HUES6 (cell line): ENCODE results near the gene CCL2.
A peak's percentile ranks its signal among the peaks of the same experiment; 100 is the strongest.
"Not testable (repeated sequence)": the region's sequence is repeated elsewhere in the genome, so short reads cannot be mapped to it uniquely, and the experiment has no call there.

ENCODE experiments used
- H3K27ac ChIP-seq: 2 replicates; pipeline ENCODE4 v1.7.0; 2013; ENCODE audit warnings: low read depth, mild to moderate bottlenecking, low read length, inconsistent platforms
- H3K27me3 ChIP-seq: 2 replicates; pipeline ENCODE4 v1.6.1; 2013; ENCODE audit warnings: low read length; ENCODE audit not compliant: control insufficient read depth, insufficient read depth
- H3K36me3 ChIP-seq: 2 replicates; pipeline ENCODE4 v1.6.1; 2013; ENCODE audit warnings: low read length; ENCODE audit not compliant: control insufficient read depth, insufficient read depth
- H3K4me1 ChIP-seq: 2 replicates; pipeline ENCODE4 v1.6.1; 2013; ENCODE audit warnings: low read length; ENCODE audit not compliant: control insufficient read depth, insufficient read depth
- H3K4me3 ChIP-seq: 2 replicates; pipeline ENCODE4 v1.5.1; 2013; ENCODE audit warnings: low read depth, low read length
- H3K9ac ChIP-seq: one replicate; pipeline ENCODE4 v1.6.1; 2013; ENCODE audit warnings: mild to moderate bottlenecking, low read length
- H3K9me3 ChIP-seq: 2 replicates; pipeline ENCODE4 v1.6.1; 2013; ENCODE audit warnings: low read depth, low read length; ENCODE audit not compliant: control insufficient read depth, insufficient read depth

CCL2 gene

DNA sequence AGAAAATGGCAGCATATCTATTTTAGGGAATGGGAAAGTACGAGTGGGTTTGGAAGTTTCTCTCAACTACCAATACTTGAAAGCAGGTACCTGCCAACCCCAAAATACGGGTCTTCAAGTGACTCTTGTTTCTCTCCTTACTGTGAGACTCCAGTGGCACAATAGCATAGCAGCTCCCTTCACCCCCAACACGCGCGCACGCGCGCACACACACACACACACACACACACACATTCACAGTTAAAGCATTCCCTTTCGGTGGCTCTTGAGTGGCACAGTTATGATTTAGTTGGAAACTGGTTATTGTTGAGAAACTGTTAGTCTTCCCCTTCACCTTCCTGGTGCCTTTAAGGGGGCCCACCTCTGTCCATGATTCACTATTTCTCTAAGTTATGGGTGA, 30.0 kb upstream of the CCL2 start:
- H3K9me3 ChIP-seq = peaks cover 16% of the 10 kb centered on the region
- no peak overlapping the region for H3K4me3 ChIP-seq
- no peak overlapping the region for H3K27ac ChIP-seq
- no peak overlapping the region for H3K9ac ChIP-seq
- no peaks in the 10 kb centered on the region for H3K36me3 ChIP-seq
- H3K27me3 ChIP-seq = no peaks in the 10 kb centered on the region
- H3K4me1 ChIP-seq = no peaks in the 10 kb centered on the region; the same call in 1 of the 2 replicates

DNA sequence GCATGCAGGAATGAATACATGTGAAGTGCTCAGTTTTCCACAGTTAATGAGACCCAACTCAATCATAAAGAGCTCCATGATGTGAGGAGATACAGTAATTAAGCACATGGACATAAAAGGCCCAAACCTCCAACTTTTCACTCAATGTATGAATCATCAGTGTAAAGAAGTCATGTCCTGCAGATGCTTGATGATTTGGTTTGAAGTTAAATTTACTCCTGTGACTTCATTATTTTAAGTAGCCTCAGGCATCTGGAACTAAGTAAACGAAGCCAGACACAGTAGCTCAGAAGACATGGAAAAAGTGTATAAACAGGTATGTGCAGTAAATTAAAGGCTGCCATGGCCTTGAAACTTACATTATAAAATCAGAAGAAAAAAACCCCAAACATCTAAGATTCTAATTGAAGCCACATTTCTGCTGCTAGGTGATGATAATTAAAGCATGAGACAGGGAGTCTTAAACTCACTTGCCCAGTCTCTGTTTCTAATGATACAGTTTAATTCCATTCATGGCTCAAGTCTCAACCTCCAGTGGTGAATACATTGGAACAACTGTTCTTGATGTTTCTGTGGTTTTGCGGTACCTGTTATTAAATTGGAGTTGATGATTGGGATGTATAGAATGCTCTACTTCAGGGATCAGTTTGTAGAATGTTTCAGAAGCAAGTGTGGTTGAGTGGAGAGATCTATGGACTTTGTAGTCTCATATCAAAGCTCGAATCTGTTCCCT, 28.9 kb upstream of the CCL2 start:
- no peaks in the 10 kb centered on the region for H3K27me3 ChIP-seq
- no peaks in the 10 kb centered on the region for H3K36me3 ChIP-seq
- H3K9me3 ChIP-seq = peaks cover 21% of the 10 kb centered on the region
- H3K4me1 ChIP-seq = no peaks in the 10 kb centered on the region
- no peak overlapping the region for H3K4me3 ChIP-seq
- H3K27ac ChIP-seq = no peak overlapping the region
- H3K9ac ChIP-seq = no peak overlapping the region

DNA sequence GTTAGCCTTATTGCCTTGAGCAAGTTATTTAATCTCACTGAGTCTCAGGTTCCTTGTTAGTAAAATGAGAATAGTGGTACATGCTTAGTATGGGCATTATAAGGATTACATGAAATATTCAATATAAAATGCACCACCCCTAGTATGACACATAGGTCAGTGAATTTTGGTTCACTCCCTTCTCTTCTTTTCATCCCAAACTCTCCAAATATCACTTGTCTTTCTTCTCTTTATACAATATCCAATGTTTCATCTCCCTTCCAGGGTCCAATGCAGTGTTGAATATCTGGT, 28.4 kb upstream of the CCL2 start:
- H3K27me3 ChIP-seq = no peaks in the 10 kb centered on the region
- no peaks in the 10 kb centered on the region for H3K36me3 ChIP-seq
- H3K9ac ChIP-seq = no peak overlapping the region
- peaks cover 26% of the 10 kb centered on the region for H3K9me3 ChIP-seq
- no peak overlapping the region for H3K4me3 ChIP-seq
- no peak overlapping the region for H3K27ac ChIP-seq
- H3K4me1 ChIP-seq = no peaks in the 10 kb centered on the region

DNA sequence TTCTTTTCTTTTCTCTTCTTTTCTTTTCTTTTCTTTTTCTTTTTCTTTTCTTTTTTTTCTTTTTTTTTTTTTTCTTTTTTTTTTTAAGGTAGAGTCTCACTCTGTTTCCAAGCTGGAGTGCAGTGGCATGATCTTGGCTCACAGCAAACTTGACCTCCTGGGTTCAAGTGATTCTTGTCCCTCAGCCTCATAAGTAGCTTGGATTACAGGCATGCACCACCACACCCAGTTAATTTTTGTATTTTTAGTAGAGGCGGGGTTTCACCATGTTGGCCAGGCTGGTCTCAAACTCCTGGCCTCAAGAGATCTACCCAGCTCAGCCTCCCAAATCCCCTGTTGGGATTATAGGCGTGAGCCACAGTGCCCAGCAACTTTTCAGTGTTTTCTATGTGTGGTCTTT, 27.8 kb upstream of the CCL2 start:
- not testable (repeated sequence) for H3K36me3 ChIP-seq, H3K4me1 ChIP-seq, H3K27me3 ChIP-seq, H3K27ac ChIP-seq, H3K9ac ChIP-seq, H3K4me3 ChIP-seq
- peaks cover 26% of the 10 kb centered on the region for H3K9me3 ChIP-seq

DNA sequence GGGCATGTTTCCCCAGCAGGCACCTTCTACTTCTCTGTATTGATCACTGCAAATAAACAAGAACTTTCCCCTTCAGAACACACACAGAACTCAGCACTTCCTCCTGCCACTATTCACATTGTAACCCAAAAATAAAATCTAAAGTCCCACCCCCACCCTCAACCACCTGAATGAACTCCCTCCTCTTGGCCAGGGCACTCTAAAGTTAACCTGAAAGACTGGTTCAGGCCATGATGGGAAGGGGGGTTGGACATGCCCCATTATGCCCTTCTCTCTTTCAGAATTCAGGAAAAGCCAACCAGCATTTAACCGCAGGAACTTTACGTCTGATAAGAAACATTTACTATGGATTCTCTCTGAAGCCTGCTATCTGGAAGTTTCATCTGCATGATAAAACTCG, 27.4 kb upstream of the CCL2 start:
- H3K36me3 ChIP-seq = no peaks in the 10 kb centered on the region
- no peaks in the 10 kb centered on the region for H3K4me1 ChIP-seq
- no peaks in the 10 kb centered on the region for H3K27me3 ChIP-seq
- no peak overlapping the region for H3K9ac ChIP-seq
- H3K9me3 ChIP-seq = peaks cover 26% of the 10 kb centered on the region
- H3K4me3 ChIP-seq = no peak overlapping the region
- no peak overlapping the region for H3K27ac ChIP-seq

DNA sequence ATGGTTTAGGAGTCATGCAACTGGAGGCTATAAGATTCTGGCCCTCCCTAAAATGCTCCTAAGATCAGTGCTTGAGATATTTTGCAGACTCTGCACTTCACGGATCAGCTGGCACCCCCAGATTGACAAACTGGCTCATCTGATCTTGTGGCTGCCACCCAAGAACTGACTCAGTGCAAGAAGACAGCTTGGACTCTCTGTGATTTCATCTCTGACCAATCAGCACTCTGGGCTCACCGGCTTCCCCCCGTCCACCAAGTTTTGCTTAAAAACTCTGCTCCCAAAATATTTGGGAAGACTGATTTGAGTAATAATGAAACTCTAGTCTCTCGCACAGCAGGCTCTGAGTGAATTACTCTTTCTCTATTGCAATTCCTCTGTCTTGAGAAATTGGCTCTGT, 26.3 kb upstream of the CCL2 start:
- H3K4me1 ChIP-seq = peaks cover under 1% of the 10 kb centered on the region; the same call in 1 of the 2 replicates
- no peak overlapping the region for H3K4me3 ChIP-seq
- H3K36me3 ChIP-seq = no peaks in the 10 kb centered on the region
- H3K27me3 ChIP-seq = no peaks in the 10 kb centered on the region
- peaks cover 26% of the 10 kb centered on the region for H3K9me3 ChIP-seq
- H3K9ac ChIP-seq = no peak overlapping the region
- no peak overlapping the region for H3K27ac ChIP-seq

DNA sequence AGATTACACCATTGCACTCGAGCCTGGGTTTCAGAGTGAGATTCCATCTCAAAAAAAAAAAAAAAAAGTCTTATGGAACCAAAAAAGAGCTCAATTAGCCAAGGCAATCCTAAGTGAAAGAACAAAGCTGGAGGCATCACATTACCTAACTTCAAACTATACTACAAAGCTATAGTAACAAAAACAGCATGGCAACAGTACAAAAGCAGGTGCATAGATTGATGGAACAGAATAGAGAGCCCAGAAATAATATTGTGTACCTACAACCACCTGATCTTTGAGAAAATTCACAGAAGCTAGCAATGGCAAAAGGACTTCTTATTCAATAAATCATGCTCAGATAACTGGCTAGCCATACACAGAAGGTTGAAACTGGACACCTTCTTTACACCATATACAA, 24.7 kb upstream of the CCL2 start:
- H3K36me3 ChIP-seq = no peaks in the 10 kb centered on the region
- no peak overlapping the region for H3K9ac ChIP-seq
- no peaks in the 10 kb centered on the region for H3K27me3 ChIP-seq
- H3K9me3 ChIP-seq = peaks cover 26% of the 10 kb centered on the region
- no peak overlapping the region for H3K4me3 ChIP-seq
- H3K4me1 ChIP-seq = peaks cover 16% of the 10 kb centered on the region
- H3K27ac ChIP-seq = no peak overlapping the region

DNA sequence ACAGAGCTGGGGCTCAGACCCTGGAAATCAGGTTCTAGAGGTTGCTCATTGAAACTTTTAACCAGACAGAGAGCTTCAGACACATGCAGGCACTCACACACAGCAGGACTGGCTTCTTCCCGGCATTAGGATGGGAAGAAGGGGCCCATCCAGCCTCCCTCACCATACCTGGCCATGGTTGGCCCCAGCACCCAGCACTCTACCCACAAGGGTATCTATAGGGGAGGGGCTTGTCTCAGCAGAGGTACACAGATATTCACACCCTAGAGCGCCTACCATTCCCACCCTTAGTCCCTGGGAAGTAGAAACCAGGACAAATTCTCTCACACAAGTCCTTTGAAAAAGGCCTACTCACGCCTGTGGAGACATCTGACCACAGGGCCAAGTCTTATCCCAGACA, 20.5 kb upstream of the CCL2 start:
- H3K9ac ChIP-seq = peak overlapping the region; percentile 48
- H3K27ac ChIP-seq = no peak overlapping the region
- peaks cover 25% of the 10 kb centered on the region for H3K4me1 ChIP-seq
- no peak overlapping the region for H3K4me3 ChIP-seq
- no peaks in the 10 kb centered on the region for H3K27me3 ChIP-seq
- H3K36me3 ChIP-seq = no peaks in the 10 kb centered on the region
- H3K9me3 ChIP-seq = peaks cover 14% of the 10 kb centered on the region

DNA sequence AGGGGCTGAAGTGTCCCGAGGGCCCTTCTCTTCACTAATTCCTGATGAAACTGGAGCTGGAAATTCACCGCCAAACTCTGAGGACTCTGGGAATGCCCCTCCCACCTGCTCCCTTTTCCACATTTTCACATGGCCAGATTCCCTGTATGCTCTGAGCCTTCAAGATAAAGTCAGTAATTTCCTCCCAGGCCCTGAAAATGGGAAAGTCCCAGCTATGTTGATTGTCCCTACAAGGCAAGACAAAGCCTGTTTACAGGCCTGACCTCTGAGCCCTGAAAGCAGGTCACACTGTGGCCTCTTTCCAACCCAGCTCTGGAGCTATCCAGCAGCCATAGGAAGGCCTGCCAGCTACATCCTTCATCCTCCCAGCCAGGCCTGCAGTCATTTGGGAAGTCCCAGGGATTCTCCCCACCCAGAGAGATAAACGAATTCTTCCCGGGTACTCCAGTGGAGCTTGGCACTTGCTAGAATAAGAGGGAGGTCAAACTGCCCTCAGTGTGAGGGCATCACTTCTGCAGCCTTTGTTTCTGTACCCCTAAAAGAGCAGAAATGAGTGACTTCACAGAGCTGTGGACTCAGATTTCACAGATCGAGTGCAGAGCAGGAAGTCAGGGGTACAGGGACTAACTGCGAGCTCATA, 19.6 kb upstream of the CCL2 start:
- H3K27ac ChIP-seq = no peak overlapping the region; the same call in 1 of the 2 replicates
- H3K4me1 ChIP-seq = peaks cover 25% of the 10 kb centered on the region
- H3K9ac ChIP-seq = no peak overlapping the region
- peaks cover 5% of the 10 kb centered on the region; the same call in 1 of the 2 replicates for H3K9me3 ChIP-seq
- no peaks in the 10 kb centered on the region for H3K27me3 ChIP-seq
- H3K36me3 ChIP-seq = no peaks in the 10 kb centered on the region
- H3K4me3 ChIP-seq = no peak overlapping the region

DNA sequence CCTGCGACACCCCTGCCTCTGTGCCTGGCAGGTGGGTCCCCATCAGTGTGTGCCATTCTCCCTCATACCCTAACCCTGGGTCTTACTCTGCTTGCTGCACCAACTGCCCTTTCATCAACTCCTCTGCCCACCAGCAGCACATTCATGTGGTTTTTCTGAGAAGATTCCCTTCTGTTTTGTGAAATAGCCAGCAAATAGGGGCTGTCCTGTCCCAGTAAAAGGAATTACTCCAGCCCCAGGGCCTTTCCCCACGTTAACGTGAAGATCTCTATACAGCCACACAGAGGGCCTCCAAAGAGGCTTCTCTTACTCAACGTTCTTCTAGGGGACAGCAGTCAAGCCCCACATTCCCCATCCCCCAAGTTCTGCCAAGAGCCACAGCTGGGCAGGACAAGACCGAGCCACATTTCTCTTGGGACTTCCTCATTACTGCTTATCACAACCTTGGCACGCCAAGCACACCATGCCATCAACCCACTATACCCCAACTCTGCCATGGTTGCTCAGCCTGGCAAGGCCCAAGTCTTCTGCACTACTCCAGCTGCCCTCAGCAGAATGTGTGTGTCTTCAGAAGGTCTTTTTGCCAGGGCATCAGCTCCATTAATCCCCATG, 18.7 kb upstream of the CCL2 start:
- H3K4me3 ChIP-seq = no peak overlapping the region
- no peaks in the 10 kb centered on the region for H3K27me3 ChIP-seq
- H3K27ac ChIP-seq = no peak overlapping the region; the same call in 1 of the 2 replicates
- no peak overlapping the region for H3K9ac ChIP-seq
- peaks cover 25% of the 10 kb centered on the region for H3K4me1 ChIP-seq
- no peaks in the 10 kb centered on the region for H3K36me3 ChIP-seq
- peaks cover 3% of the 10 kb centered on the region; the same call in 1 of the 2 replicates for H3K9me3 ChIP-seq

DNA sequence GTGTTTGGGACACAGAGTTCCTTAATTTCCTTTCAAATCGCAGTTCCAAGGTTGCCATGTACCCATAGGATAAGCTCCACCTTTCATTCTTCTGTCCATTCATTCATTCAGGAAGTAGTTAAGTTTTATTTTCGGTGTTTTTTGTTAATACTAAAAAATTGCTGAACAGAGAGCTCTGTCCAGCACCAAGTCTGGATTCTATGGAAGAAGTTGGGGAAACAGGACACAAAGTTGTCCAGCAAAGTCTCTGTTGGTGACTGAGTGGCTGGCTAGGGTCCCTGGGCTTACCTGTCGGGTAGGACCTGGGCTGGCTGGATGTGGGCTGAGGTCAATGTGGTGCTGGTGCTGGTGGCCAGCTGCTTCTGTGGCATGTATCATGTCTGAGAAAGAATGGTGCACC, 17.6 kb upstream of the CCL2 start:
- H3K36me3 ChIP-seq = no peaks in the 10 kb centered on the region
- no peak overlapping the region for H3K9ac ChIP-seq
- H3K9me3 ChIP-seq = no peaks in the 10 kb centered on the region
- no peak overlapping the region for H3K4me3 ChIP-seq
- H3K27ac ChIP-seq = no peak overlapping the region
- peaks cover 26% of the 10 kb centered on the region for H3K4me1 ChIP-seq
- H3K27me3 ChIP-seq = no peaks in the 10 kb centered on the region
